ENCODE data around the gene P2RY12.

DNA sequence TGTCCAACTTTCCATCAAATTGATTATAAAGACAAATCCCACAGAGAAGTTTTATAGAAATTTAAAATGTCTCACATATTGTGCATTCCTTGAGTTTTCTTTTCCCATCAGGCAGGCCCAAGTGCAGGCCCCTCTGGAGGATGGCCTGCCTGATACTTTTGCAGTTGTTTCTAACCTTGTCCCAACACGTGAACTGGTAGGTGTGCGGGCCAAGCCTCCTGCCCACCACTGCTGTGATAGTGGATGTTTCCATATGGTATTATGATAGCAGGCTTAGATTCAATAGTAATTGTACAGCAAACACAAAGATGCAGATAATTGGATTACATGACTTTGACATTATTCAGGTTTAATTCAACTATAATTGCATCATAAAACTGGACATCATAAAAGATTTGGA is 1.4 kb downstream of the P2RY12 start:
- no peak for TF ChIP-seq POLR2AphosphoS5 (IDR thresholded peaks at IDR 0.05)
- no peak for TF ChIP-seq CTCF (IDR thresholded peaks at IDR 0.05)
